Heart left ventricle (tissue), 16 donors: ENCODE measurements around the gene DAPK2. TPM values are rescaled to one million over a fixed set of nuclear protein-coding genes. Genes with fewer than 3 reads are reported as not detected.

ENCODE experiments used
- ATAC-seq, 4 donors: fragments of 200-7000 bp; cut with Tn5 transposase; one replicate each; pipeline ENCODE4 v1.9.1; 2020 to 2022; ENCODE audit warnings: moderate library complexity in 4 of 4, mild to moderate bottlenecking in 3 of 4, moderate number of reproducible peaks in 1 of 4
- DNase-seq, 5 donors: peaks; one replicate each; pipeline ENCODE4 v3.0.0-alpha.2; 2020
- H3K27ac ChIP-seq, 12 donors: fragments of 200-600 bp; sonication (generic) in 4 of 12; one replicate each; pipeline versions ENCODE4 v1.5.0 to v1.8.0; 2016 to 2022; ENCODE audit warnings: mild to moderate bottlenecking in 2 of 12
- H3K27me3 ChIP-seq, 9 donors: fragments of 200-600 bp; sonication (generic) in 2 of 9; one replicate each; pipeline versions ENCODE4 v1.5.1 to v1.8.0; 2016 to 2022; ENCODE audit warnings: mild to moderate bottlenecking in 3 of 9
- H3K36me3 ChIP-seq, 9 donors: fragments of 200-600 bp; sonication (generic) in 2 of 9; one replicate each; pipeline versions ENCODE4 v1.5.0 to v1.8.0; 2018 to 2022; ENCODE audit warnings: mild to moderate bottlenecking in 2 of 9
- H3K4me1 ChIP-seq, 12 donors: fragments of 200-600 bp; sonication (generic) in 4 of 12; one replicate each; pipeline versions ENCODE4 v1.5.0 to v1.8.0; 2016 to 2022; ENCODE audit warnings: mild to moderate bottlenecking in 3 of 12
- H3K4me3 ChIP-seq, 12 donors: fragments of 200-600 bp; sonication (generic) in 4 of 12; one replicate each; pipeline versions ENCODE4 v1.5.0 to v1.8.0; 2017 to 2022; ENCODE audit warnings: mild to moderate bottlenecking in 9 of 12, moderate library complexity in 4 of 12
- H3K9me3 ChIP-seq, 12 donors: fragments of 200-600 bp; sonication (generic) in 4 of 12; one replicate each; pipeline versions ENCODE4 v1.5.0 to v1.8.0; 2016 to 2022; ENCODE audit warnings: mild to moderate bottlenecking in 1 of 12
- POLR2A ChIP-seq, 2 donors: fragments of 450-650 bp; IDR thresholded peaks; one replicate each; pipeline ENCODE4 v1.6.1; 2017; ENCODE audit warnings: antibody characterized with exemption in 2 of 2, mild to moderate bottlenecking in 2 of 2, moderate library complexity in 2 of 2
- WGBS, 4 donors: extraction: QIAGEN DNeasy Blood & Tissue Kit in 2 of 4; methylation state at CpG; one replicate each; pipeline versions ENCODE4 v1.1.5 to v1.1.7; 2013 to 2018; 5-methylcytosine and 5-hydroxymethylcytosine counted together
- intact Hi-C, 10 donors: fragments of 100-400 bp; cut with DNase I; formaldehyde crosslinking; loops; one replicate each; pipeline versions ENCODE4 v1.11.1 to v1.14.2; 2022
- polyA plus RNA-seq, 2 donors: library from polyadenylated mRNA; stranded (reverse); fragments of 200-250 nt; gene quantifications; one replicate each; pipeline ENCODE4 v1.2.3, GENCODE V29; 2013
- total RNA-seq, 9 donors: library from RNA; depleted of rRNA in 2 of 9; stranded (reverse); fragments of >200 nt in 2 of 9; fragmentation: NEBNext Ultra II Directional in 3 of 9; extraction: Animal tissue kit (Norgen Biotek cat#: 25700) in 3 of 9; gene quantifications; one replicate each; pipeline versions ENCODE4 v1.1.0 to v1.2.4, GENCODE V29; 2016 to 2023
- TF ChIP-seq, protein P1 (sequence below), 12 donors: fragments of 200-600 bp; sonication (generic) in 4 of 12; IDR thresholded peaks; one replicate each; pipeline versions ENCODE4 v1.5.0 to v1.8.0; 2018 to 2022; ENCODE audit warnings: antibody characterized with exemption in 12 of 12, mild to moderate bottlenecking in 5 of 12
- donor health status: ischemic (EF 13 %, LVEDD 7.1; RV severe dilation, severe dysfunction).
- donor health status: healthy with polysubstance abuse.
- donor health status: DM: no; HTN: yes; CAD: no.
- donor health status: DM: no; HTN: no; CAD: no.
- donor health status: ischemic (EF 25% LVEDD 6.9; RV normal size, moderate dysfunction).
- donor health status: ischemic (EF 25% LVEDD 5.7; RV mildly dilated, moderate dysfunction).
- donor health status: healthy.
- donor health status: DM: yes; HTN: yes; CAD: no.
- donor health status: ischemic (EF 35%, LVEDD 5.7; RV mildly dilated, moderate dysfunction).
- donor health status: nonischemic (EF 11% LVEDD 7.7; RV severe dilation, severe dysfunction).
- donor health status: DM: yes; HTN: yes; CAD: no.
- donor health status: PGD.
- donor health status: ischemic (EF 29% LVEDD 5.4; RV normal size, mild dysfunction).
- donor health status: nonischemic (EF 23%, LVEDD 6.1; RV moderate dilation, normal function).

DAPK2 gene
- total and polyA plus RNA-seq, 11 donors: 20.4 to 56.2 (median 26.4) TPM

DNA sequence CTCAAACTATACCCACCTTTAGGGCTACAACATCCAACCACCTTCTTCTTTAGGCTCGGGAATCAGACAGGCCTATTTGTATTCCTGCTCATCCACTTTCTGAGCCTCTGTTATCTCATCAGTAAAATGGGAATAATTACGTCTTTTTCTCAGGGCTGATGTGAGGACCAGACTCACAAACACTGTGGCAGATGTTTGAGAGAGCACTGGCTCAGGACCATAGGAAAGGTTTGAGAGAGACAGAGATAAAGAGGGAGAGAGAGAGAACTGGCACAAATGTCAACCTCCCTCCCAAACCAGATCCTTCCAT is 4.8 kb upstream of the DAPK2 start:
- H3K4me3 ChIP-seq: no peak overlapping the region
- H3K27ac ChIP-seq: no peak overlapping the region
- peaks cover 0 to 43% (median 7%) of the 10 kb centered on the region in 12 donors for H3K4me1 ChIP-seq
- no peak for TF ChIP-seq POLR2A (IDR thresholded peaks at IDR 0.05)
- TF ChIP-seq, protein P1, sequence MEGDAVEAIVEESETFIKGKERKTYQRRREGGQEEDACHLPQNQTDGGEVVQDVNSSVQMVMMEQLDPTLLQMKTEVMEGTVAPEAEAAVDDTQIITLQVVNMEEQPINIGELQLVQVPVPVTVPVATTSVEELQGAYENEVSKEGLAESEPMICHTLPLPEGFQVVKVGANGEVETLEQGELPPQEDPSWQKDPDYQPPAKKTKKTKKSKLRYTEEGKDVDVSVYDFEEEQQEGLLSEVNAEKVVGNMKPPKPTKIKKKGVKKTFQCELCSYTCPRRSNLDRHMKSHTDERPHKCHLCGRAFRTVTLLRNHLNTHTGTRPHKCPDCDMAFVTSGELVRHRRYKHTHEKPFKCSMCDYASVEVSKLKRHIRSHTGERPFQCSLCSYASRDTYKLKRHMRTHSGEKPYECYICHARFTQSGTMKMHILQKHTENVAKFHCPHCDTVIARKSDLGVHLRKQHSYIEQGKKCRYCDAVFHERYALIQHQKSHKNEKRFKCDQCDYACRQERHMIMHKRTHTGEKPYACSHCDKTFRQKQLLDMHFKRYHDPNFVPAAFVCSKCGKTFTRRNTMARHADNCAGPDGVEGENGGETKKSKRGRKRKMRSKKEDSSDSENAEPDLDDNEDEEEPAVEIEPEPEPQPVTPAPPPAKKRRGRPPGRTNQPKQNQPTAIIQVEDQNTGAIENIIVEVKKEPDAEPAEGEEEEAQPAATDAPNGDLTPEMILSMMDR (IDR thresholded peaks at IDR 0.05): no peak
- DNase-seq (no peak), ATAC-seq (no peak)
- intact Hi-C loops: loop anchor here in 1 of 10 donors (5.0 kb wide), 1 partner anchor 304 kb away; no protein-coding TSS in a partner anchor
- no peaks in the 10 kb centered on the region for H3K27me3 ChIP-seq
- H3K36me3 ChIP-seq: no peaks in the 10 kb centered on the region
- no peaks in the 10 kb centered on the region for H3K9me3 ChIP-seq
- 93 to 98% (median 96%) methylated on average over 2 of the region's 2 CpGs for WGBS, 4 donors

GRCh38 chr15:64050281-64051092 is 4.2 kb upstream of the DAPK2 start:
- no peak overlapping the region for H3K4me3 ChIP-seq
- 57 to 76% (median 66%) methylated on average over 7 to 8 of the region's 8 CpGs for WGBS, 4 donors

GRCh38 chr15:64048781-64049460 is 2.6 kb upstream of the DAPK2 start:
- H3K36me3 ChIP-seq: no peaks in the 10 kb centered on the region
- 88 to 93% (median 91%) methylated on average over 1 of the region's 1 CpG for WGBS, 4 donors
- no peak for TF ChIP-seq POLR2A (IDR thresholded peaks at IDR 0.05)
- TF ChIP-seq, protein P1 (IDR thresholded peaks at IDR 0.05): no peak
- peaks cover 0 to 63% (median 16%) of the 10 kb centered on the region in 12 donors for H3K4me1 ChIP-seq
- no peak for DNase-seq
- H3K9me3 ChIP-seq: no peaks in the 10 kb centered on the region
- no peaks in the 10 kb centered on the region for H3K27me3 ChIP-seq
- H3K27ac ChIP-seq: no peak overlapping the region
- ATAC-seq: no peak
- H3K4me3 ChIP-seq: no peak overlapping the region
- intact Hi-C loops: loop anchor here (5.0 to 10.0 kb wide), 15 partner anchors 54 to 297 kb away; partner anchors contain the start of gene HERC1 (in 2 of the 10)

More at GRCh38 chr15:64050281-64051092, 4.2 kb upstream of the DAPK2 start:
- no peaks in the 10 kb centered on the region for H3K9me3 ChIP-seq
- no peaks in the 10 kb centered on the region for H3K36me3 ChIP-seq
- no peak for DNase-seq
- H3K27me3 ChIP-seq: no peaks in the 10 kb centered on the region
- no peak for ATAC-seq
- H3K4me1 ChIP-seq: peaks cover 0 to 48% (median 7%) of the 10 kb centered on the region in 12 donors
- intact Hi-C loops: loop anchor here in 1 of 10 donors (5.0 kb wide), 1 partner anchor 303 kb away; no protein-coding TSS in a partner anchor
- H3K27ac ChIP-seq: no peak overlapping the region
- TF ChIP-seq, protein P1 (IDR thresholded peaks at IDR 0.05): no peak
- TF ChIP-seq POLR2A (IDR thresholded peaks at IDR 0.05): no peak
